Activated B cell treated with CpG ODN at 0.5 μM for 24 hours (primary cell): ENCODE data around the gene PXMP2. TPM values are rescaled to one million over a fixed set of nuclear protein-coding genes. Genes with fewer than 3 reads are reported as not detected.

Experiments
- ATAC-seq: fragments of 200-7000 bp; cut with Tn5 transposase; one replicate; pipeline ENCODE4 v1.10.0; 2021; ENCODE audit warnings: low read depth, mild to moderate bottlenecking, moderate library complexity
- CTCF ChIA-PET: fragments of 350-600 bp; sonication (Branson Sonifier 250); formaldehyde crosslinking; loops from one replicate; lab custom pipeline; 2021; ENCODE audit warnings: antibody characterized with exemption; lab: Charles Lee
- POLR2A ChIA-PET: fragments of 350-600 bp; sonication (Branson Sonifier 250); formaldehyde crosslinking; loops from one replicate; lab custom pipeline; 2021; ENCODE audit warnings: antibody characterized with exemption; lab: Charles Lee
- DNase-seq: peaks from one replicate; pipeline ENCODE4 v3.0.0; 2022
- H3K27ac Mint-ChIP-seq: one replicate; pipeline ENCODE4 v1.8.0; 2020; ENCODE audit warnings: mixed read lengths
- H3K27me3 Mint-ChIP-seq: one replicate; pipeline ENCODE4 v1.8.0; 2021; ENCODE audit warnings: mixed read lengths
- H3K36me3 Mint-ChIP-seq: one replicate; pipeline ENCODE4 v1.8.0; 2021; ENCODE audit warnings: low read depth, mixed read lengths
- H3K4me1 Mint-ChIP-seq: one replicate; pipeline ENCODE4 v1.8.0; 2021; ENCODE audit warnings: mixed read lengths
- H3K4me3 Mint-ChIP-seq: one replicate; pipeline ENCODE4 v1.8.0; 2020; ENCODE audit warnings: mild to moderate bottlenecking, mixed read lengths
- H3K9me3 Mint-ChIP-seq: one replicate; pipeline ENCODE4 v1.8.0; 2020; ENCODE audit warnings: mixed read lengths
- CTCF ChIP-seq: fragments of 200-600 bp; IDR thresholded peaks from one replicate; pipeline ENCODE4 v1.8.0; 2022; ENCODE audit warnings: antibody characterized with exemption, mild to moderate bottlenecking
- intact Hi-C: fragments of 100-400 bp; cut with micrococcal nuclease; formaldehyde crosslinking; loops from one replicate; pipeline ENCODE4 v1.15.1; 2024
- total RNA-seq: library from RNA; stranded (reverse); gene quantifications from 2 replicates; pipeline ENCODE4 v1.2.3, GENCODE V29; 2022

PXMP2 gene
- total RNA-seq, 1 donor from 2014 or later, result 7.7 TPM

- intact Hi-C loops, result no loop called here
- no peak for ATAC-seq
- Mint-ChIP-seq H3K27ac (no peak overlapping the region), H3K4me3 (no peak overlapping the region), H3K36me3 (peaks cover 15% of the 10 kb centered on the region), H3K27me3 (no peaks in the 10 kb centered on the region), H3K4me1 (peaks cover 20% of the 10 kb centered on the region), H3K9me3 (no peaks in the 10 kb centered on the region)
- TF ChIP-seq CTCF, result no peak
- CTCF ChIA-PET, result no interaction called here
- POLR2A ChIA-PET, result interaction anchor here (0.7 kb wide), 1 partner anchor 627 kb away, joined by 6 read pairs; no protein-coding TSS in a partner anchor
- DNase-seq, result no peak
These were observed 11.0 kb downstream of the PXMP2 start for GRCh38 chr12:132698341-132698740.

- no peak for TF ChIP-seq CTCF
- ChIA-PET POLR2A (interaction anchor here (0.7 to 0.9 kb wide), 2 partner anchors 9 to 10 kb away, joined by 3 to 6 read pairs; no protein-coding TSS in a partner anchor), CTCF (no interaction called here)
- peaks cover 28% of the 10 kb centered on the region for H3K36me3 Mint-ChIP-seq
- peaks cover 22% of the 10 kb centered on the region for H3K4me1 Mint-ChIP-seq
- intact Hi-C loops, result loop anchor here (1.0 kb wide), 1 partner anchor 10 kb away; the partner anchor contains the start of gene PGAM5
- H3K27ac Mint-ChIP-seq, result peak overlapping the region; percentile 27
- H3K27me3 Mint-ChIP-seq, result no peaks in the 10 kb centered on the region
- DNase-seq (no peak), ATAC-seq (peak; percentile 52)
- H3K4me3 Mint-ChIP-seq, result peak overlapping the region; percentile 49
- H3K9me3 Mint-ChIP-seq, result no peaks in the 10 kb centered on the region
These were observed 12.9 kb downstream of the PXMP2 start for GRCh38 chr12:132700212-132700822.

- no peak for ATAC-seq
- peaks cover 4% of the 10 kb centered on the region for H3K9me3 Mint-ChIP-seq
- no peak overlapping the region for H3K27ac Mint-ChIP-seq
- H3K4me1 Mint-ChIP-seq, result peaks cover 25% of the 10 kb centered on the region
- intact Hi-C loops, result no loop called here
- no peak for TF ChIP-seq CTCF
- POLR2A ChIA-PET, result no interaction called here
- CTCF ChIA-PET, result no interaction called here
- H3K36me3 Mint-ChIP-seq, result peaks cover 29% of the 10 kb centered on the region
- H3K27me3 Mint-ChIP-seq, result no peaks in the 10 kb centered on the region
- DNase-seq, result no peak
- no peak overlapping the region for H3K4me3 Mint-ChIP-seq
These were observed 15.3 kb downstream of the PXMP2 start for GRCh38 chr12:132702640-132703039.

- POLR2A ChIA-PET, result no interaction called here
- peak overlapping the region; percentile 46 for H3K27ac Mint-ChIP-seq
- no peak for ATAC-seq
These were observed 16.3 kb downstream of the PXMP2 start for GRCh38 chr12:132703641-132704040.

More at GRCh38 chr12:132703641-132704040, 16.3 kb downstream of the PXMP2 start:
- no peak for TF ChIP-seq CTCF
- peaks cover 33% of the 10 kb centered on the region for H3K36me3 Mint-ChIP-seq
- intact Hi-C loops, result no loop called here
- CTCF ChIA-PET, result no interaction called here
- H3K27me3 Mint-ChIP-seq, result no peaks in the 10 kb centered on the region
- H3K9me3 Mint-ChIP-seq, result peaks cover 10% of the 10 kb centered on the region
- no peak for DNase-seq
- H3K4me3 Mint-ChIP-seq, result no peak overlapping the region
- peaks cover 25% of the 10 kb centered on the region for H3K4me1 Mint-ChIP-seq
